PFSK-1 (cell line): Measurements from ENCODE around the gene ACTN4.

Experiments
- FOXP2 ChIP-seq: optimal IDR thresholded peaks from 2 replicates; pipeline ENCODE3; 2011; ENCODE audit warnings: borderline replicate concordance, control low read depth, inconsistent platforms; ENCODE audit not compliant: insufficient read depth; ENCODE audit errors: extremely low read length, extremely low read depth
- POLR2AphosphoS5 ChIP-seq: IDR thresholded peaks from 2 replicates; pipeline ENCODE4 v1.6.1; 2012; ENCODE audit warnings: low read depth, mild to moderate bottlenecking, control low read depth, low read length, moderate library complexity
- SIN3A ChIP-seq: IDR thresholded peaks from 2 replicates; pipeline ENCODE4 v1.6.1; 2012; ENCODE audit warnings: mild to moderate bottlenecking, low read length, moderate library complexity, borderline replicate concordance; ENCODE audit not compliant: insufficient read depth
- TAF1 ChIP-seq: IDR thresholded peaks from 2 replicates; pipeline ENCODE4 v1.6.1; 2012; ENCODE audit warnings: low read length, control low read depth, borderline replicate concordance; ENCODE audit not compliant: insufficient read depth
- TF ChIP-seq, protein P1 (sequence below), 2 experiments: IDR thresholded peaks; 2 replicates each; pipeline versions ENCODE4 v1.6.1 to v1.8.0; 2011 to 2012; ENCODE audit warnings: low read depth in 2 of 2, low read length in 2 of 2, control low read depth in 1 of 2, inconsistent platforms in 1 of 2, mild to moderate bottlenecking in 1 of 2, moderate library complexity in 1 of 2; ENCODE audit not compliant: insufficient read depth in 1 of 2

Gene ACTN4

DNA sequence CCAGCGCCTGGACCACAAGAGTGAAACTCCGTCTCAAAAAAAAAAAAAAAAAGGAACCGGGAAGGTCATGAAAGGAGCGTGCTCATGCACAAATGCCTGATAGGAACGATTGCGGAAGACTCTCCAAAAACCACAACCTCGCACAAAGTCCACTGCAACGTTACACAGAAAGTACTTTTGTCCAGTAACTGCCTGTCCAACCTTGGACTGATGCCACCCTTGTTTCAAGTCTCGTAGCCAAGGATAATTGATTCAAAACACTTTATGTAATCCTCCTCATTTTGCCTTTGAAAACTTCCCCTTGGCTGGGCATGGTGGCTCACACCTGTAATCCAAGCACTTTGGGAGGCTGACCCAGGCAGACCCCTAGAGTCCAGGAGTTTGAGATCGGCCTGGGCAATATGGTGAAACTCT, 112.1 kb downstream of the ACTN4 start:
- no peak for TF ChIP-seq FOXP2
- TF ChIP-seq, protein P1, sequence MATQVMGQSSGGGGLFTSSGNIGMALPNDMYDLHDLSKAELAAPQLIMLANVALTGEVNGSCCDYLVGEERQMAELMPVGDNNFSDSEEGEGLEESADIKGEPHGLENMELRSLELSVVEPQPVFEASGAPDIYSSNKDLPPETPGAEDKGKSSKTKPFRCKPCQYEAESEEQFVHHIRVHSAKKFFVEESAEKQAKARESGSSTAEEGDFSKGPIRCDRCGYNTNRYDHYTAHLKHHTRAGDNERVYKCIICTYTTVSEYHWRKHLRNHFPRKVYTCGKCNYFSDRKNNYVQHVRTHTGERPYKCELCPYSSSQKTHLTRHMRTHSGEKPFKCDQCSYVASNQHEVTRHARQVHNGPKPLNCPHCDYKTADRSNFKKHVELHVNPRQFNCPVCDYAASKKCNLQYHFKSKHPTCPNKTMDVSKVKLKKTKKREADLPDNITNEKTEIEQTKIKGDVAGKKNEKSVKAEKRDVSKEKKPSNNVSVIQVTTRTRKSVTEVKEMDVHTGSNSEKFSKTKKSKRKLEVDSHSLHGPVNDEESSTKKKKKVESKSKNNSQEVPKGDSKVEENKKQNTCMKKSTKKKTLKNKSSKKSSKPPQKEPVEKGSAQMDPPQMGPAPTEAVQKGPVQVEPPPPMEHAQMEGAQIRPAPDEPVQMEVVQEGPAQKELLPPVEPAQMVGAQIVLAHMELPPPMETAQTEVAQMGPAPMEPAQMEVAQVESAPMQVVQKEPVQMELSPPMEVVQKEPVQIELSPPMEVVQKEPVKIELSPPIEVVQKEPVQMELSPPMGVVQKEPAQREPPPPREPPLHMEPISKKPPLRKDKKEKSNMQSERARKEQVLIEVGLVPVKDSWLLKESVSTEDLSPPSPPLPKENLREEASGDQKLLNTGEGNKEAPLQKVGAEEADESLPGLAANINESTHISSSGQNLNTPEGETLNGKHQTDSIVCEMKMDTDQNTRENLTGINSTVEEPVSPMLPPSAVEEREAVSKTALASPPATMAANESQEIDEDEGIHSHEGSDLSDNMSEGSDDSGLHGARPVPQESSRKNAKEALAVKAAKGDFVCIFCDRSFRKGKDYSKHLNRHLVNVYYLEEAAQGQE (IDR thresholded peaks at IDR 0.05; ENCODE audit: insufficient read depth in 1 of 2, low read depth in 2 of 2, low read length in 2 of 2): no peak
- TF ChIP-seq POLR2AphosphoS5: no peak
- no peak for TF ChIP-seq SIN3A
- no peak for TF ChIP-seq TAF1

DNA sequence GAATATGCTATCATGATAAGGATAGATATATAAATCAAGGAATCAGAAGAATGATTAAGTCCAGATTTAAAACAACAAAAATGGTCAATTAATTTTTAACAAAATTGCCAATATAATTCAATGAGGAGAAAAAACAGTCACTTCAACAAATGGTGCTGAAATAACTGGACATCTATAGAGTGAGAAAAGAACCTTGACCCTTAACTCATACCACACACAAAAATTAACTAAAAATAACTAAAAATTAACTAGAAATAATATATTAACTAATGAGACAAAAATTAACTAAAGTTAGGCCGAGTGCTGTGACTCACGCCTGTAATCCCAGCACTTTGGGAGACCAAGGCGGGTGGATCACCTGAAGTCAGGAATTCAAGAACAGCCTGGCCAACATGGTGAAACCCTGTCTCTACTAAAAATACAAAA, 116.4 kb downstream of the ACTN4 start:
- TF ChIP-seq POLR2AphosphoS5: no peak
- TF ChIP-seq FOXP2: no peak
- no peak for TF ChIP-seq TAF1
- TF ChIP-seq, protein P1 (IDR thresholded peaks at IDR 0.05; ENCODE audit: insufficient read depth in 1 of 2, low read depth in 2 of 2, low read length in 2 of 2): no peak

DNA sequence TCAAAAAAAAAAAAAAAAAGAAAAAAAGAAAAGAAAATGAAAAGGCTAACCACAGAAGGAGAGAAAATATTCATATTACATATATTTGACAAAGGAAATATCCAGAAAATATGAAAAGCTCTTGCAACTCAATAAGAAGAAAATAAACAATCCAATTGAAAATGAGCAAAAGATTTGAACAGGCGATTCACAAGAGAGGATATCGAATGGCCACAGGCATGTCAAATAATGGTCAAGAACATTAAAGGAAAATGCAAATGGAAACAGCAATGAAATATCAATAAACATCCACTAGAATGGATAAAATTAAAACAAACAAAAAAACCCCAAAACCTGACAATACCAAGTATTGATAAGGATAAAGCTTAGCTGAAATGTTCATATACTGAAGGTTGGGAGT, 117.8 kb downstream of the ACTN4 start:
- TF ChIP-seq, protein P1 (IDR thresholded peaks at IDR 0.05; ENCODE audit: insufficient read depth in 1 of 2, low read depth in 2 of 2, low read length in 2 of 2): no peak
- TF ChIP-seq TAF1: no peak
- no peak for TF ChIP-seq POLR2AphosphoS5
- TF ChIP-seq SIN3A: no peak
- no peak for TF ChIP-seq FOXP2

DNA sequence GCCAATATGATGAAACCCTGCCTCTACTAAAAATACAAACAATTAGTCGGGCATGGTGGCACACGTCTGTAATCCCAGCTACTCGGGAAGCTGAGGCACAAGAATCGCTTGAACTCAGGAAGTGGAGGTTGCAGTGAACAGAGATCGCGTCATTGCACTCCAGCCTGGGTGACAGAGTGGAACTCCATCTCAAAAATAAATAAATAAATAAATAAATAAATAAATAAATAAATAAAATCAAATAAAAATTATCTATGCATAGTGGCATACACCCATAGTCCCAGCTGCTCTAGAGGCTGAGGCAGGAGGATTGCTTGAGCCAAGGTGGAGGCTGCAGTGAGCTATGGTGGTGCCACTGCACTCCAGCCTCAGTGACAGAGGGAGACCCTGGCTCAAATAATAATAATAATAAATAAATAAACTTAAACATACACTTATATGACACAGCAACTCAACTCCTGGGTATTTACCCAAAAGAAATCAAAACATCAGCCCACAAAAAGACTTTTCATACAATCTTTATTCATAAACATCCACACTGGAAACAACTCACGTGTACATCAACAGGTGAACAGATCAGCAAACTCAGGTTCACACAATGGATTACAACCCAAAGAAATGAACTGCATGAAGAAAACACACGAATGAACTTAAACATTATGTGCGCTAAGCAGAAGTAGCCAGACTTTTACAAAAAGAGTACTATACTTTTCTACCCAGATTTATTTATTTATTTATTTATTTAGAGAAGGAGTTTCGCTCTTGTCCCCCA, 119.0 kb downstream of the ACTN4 start:
- TF ChIP-seq SIN3A (no peak), FOXP2 (no peak), TAF1 (no peak), POLR2AphosphoS5 (no peak)
- TF ChIP-seq, protein P1 (IDR thresholded peaks at IDR 0.05; ENCODE audit: insufficient read depth in 1 of 2, low read depth in 2 of 2, low read length in 2 of 2): no peak
